B cell (primary cell): ENCODE results near the gene TRIM28.

ENCODE experiments used
- EZH2 ChIP-seq: IDR thresholded peaks from 2 replicates; pipeline ENCODE4 v1.6.1; 2012; ENCODE audit warnings: borderline replicate concordance, low read depth, mild to moderate bottlenecking, moderate library complexity, low read length; ENCODE audit not compliant: insufficient read depth, poor library complexity, severe bottlenecking
- TF ChIP-seq, protein P1 (sequence below): fragments of 200-600 bp; IDR thresholded peaks from one replicate; pipeline ENCODE4 v1.8.0; 2022; ENCODE audit warnings: antibody characterized with exemption, mild to moderate bottlenecking

GRCh38 chr19:58531034-58531840, 12.6 kb upstream of the TRIM28 start:
- TF ChIP-seq, protein P1, sequence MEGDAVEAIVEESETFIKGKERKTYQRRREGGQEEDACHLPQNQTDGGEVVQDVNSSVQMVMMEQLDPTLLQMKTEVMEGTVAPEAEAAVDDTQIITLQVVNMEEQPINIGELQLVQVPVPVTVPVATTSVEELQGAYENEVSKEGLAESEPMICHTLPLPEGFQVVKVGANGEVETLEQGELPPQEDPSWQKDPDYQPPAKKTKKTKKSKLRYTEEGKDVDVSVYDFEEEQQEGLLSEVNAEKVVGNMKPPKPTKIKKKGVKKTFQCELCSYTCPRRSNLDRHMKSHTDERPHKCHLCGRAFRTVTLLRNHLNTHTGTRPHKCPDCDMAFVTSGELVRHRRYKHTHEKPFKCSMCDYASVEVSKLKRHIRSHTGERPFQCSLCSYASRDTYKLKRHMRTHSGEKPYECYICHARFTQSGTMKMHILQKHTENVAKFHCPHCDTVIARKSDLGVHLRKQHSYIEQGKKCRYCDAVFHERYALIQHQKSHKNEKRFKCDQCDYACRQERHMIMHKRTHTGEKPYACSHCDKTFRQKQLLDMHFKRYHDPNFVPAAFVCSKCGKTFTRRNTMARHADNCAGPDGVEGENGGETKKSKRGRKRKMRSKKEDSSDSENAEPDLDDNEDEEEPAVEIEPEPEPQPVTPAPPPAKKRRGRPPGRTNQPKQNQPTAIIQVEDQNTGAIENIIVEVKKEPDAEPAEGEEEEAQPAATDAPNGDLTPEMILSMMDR = no peak
- no peak for TF ChIP-seq EZH2
